T47D (cell line): ENCODE data around the gene CCDC197.

ENCODE experiments used
- DNase-seq, 2 experiments: peaks; one replicate each; pipeline versions ENCODE4 v3.0.0 to v3.0.0-alpha.2; 2011 to 2012; ENCODE audit warnings: low read depth in 1 of 2, low spot score in 1 of 2
- JUND ChIP-seq: IDR thresholded peaks from 2 replicates; pipeline ENCODE4 v1.6.1; 2012; ENCODE audit warnings: low read depth
- in situ Hi-C: cut with HindIII; loops from 2 replicates; pipeline ENCODE4 v1.10.0; 2016; ENCODE audit warnings: low sequenced_read_pairs, low pct_unique_long_range_greater_than_20kb

CCDC197 gene

GRCh38 chr14:94042433-94043091 lies 45.5 kb downstream of the CCDC197 start:
- in situ Hi-C loops = no loop called here
- TF ChIP-seq JUND = no peak

GRCh38 chr14:94043111-94043755 lies 46.1 kb downstream of the CCDC197 start:
- no peak for DNase-seq
- TF ChIP-seq JUND = no peak
- in situ Hi-C loops = no loop called here

More at GRCh38 chr14:94042433-94043091, 45.5 kb downstream of the CCDC197 start:
- DNase-seq = no peak

- TF ChIP-seq JUND = no peak
- no peak for DNase-seq
- in situ Hi-C loops = no loop called here
Observed at GRCh38 chr14:94043756-94044475, 46.8 kb downstream of the CCDC197 start.

GRCh38 chr14:94044476-94045091 lies 47.5 kb downstream of the CCDC197 start:
- no peak for DNase-seq
- TF ChIP-seq JUND = no peak
- in situ Hi-C loops = no loop called here

- in situ Hi-C loops = no loop called here
- no peak for DNase-seq
- no peak for TF ChIP-seq JUND
Observed at GRCh38 chr14:94045101-94045500, 48.0 kb downstream of the CCDC197 start.

GRCh38 chr14:94045563-94046345 lies 48.7 kb downstream of the CCDC197 start:
- no peak for DNase-seq
- in situ Hi-C loops = no loop called here
- TF ChIP-seq JUND = no peak

- no peak for TF ChIP-seq JUND
- no peak for DNase-seq
- in situ Hi-C loops = no loop called here
Observed at GRCh38 chr14:94046696-94047250, 49.7 kb downstream of the CCDC197 start.

GRCh38 chr14:94047581-94047980 lies 50.5 kb downstream of the CCDC197 start:
- no peak for DNase-seq
- in situ Hi-C loops = no loop called here
- no peak for TF ChIP-seq JUND

GRCh38 chr14:94048691-94049624 lies 51.9 kb downstream of the CCDC197 start:
- in situ Hi-C loops = no loop called here
- DNase-seq = no peak
- TF ChIP-seq JUND = no peak

- no peak for TF ChIP-seq JUND
- no peak for DNase-seq
- in situ Hi-C loops = no loop called here
Observed at GRCh38 chr14:94049625-94050023, 52.5 kb downstream of the CCDC197 start.
